ENCODE measurements around the gene ZNF785.
"Not testable (repeated sequence)": the region's sequence is repeated elsewhere in the genome, so short reads cannot be mapped to it uniquely, and the experiment has no call there.

Gene ZNF785

DNA sequence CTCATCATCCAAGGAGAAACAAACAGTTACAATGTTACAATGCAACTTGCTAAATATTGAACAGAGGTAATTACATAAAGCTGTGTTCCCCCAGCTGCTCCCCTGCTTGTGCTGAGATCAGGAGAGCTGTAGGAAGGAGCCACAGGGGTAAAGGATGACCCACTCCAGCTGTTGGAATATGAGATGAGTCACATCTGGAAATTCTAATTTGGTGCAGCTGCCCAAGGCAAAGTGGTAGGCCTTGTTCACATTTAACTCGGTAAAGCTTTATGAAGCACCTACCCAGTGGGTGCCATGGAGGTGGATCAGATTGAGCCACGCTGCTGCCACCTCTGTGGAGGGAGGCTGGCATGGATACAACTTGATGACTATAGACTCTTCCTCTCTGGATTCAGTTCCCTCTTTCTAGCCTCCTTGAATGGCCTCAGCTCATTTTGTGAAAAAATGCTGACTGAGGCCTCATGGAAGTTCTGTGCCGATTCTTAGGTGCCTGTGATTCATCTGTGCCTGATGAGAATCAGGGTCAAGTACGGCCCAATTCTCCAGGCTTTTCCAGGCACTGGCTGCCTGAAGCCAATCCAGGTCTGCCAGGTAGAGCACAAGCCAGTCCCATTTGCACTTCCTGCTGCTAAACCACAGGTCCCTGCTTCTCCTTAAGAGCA is 17.2 kb upstream of the ZNF785 start:
- FAIRE-seq: no peak

DNA sequence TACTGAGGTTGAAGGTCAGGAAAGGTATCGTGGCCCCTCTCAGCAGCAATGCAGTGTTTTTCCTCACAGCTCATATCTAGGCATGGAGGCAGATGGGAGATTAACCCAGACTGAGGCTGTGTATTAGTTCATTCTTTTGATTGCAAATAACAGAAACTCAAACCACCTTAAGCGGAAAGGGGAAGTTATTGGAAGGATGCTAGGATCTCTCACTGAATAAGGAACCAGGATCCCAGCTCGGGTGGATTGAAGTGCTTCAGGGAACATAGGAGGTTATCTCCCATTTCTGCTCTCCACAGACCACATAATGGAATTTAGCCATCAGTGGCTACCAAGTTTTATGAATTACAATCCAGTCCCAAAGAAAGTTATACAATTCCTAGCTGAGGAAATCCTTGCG is 16.5 kb upstream of the ZNF785 start:
- DNase-seq (ENCODE audit: low spot score) (no peak), FAIRE-seq (no peak)

More for the DNA sequence above, 17.2 kb upstream of the ZNF785 start:
- DNase-seq (ENCODE audit: low spot score): no peak

DNA sequence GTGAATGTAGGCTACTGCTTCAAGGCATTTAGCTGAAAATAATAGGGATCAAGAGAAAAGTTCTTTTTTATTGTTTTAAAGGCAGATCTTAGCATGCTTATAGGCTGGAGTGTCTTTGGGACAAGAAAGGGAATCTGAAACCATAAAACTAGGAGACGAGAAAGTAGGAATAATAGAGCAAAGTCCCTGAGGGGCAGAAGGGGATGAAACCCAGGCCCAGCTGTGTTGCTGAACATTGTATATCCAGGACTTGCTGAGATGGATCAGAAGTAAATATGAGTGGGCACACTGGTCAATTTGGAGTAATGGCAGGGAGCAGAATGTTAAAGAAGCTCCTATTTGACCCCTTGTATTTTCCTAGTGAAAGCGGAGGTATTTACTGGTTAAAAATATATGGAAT is 15.4 kb upstream of the ZNF785 start:
- DNase-seq (ENCODE audit: low spot score) (no peak), FAIRE-seq (no peak)

DNA sequence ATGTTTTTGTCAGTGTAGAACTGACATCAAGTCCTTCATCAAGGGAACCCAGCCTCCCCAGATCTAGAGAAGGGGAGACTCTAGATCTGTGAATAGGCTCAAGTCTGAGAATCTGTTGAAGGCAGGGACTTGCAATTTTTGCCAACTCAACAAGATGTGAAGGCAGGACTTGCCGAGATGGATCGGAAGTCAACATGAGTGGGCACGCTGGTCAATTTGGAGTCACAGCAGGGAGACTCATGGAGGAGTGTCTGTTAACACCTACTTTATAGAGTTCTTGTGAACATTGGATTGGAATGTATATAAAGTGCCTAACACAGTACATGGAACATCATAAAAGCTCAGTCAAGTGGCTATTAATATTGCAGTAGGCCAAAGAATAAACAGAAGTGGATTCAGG is 14.7 kb upstream of the ZNF785 start:
- DNase-seq (ENCODE audit: low spot score): no peak
- no peak for FAIRE-seq

GRCh38 chr16:30592871-30593270 is 7.4 kb upstream of the ZNF785 start:
- FAIRE-seq (no peak), DNase-seq (ENCODE audit: low spot score) (no peak)

DNA sequence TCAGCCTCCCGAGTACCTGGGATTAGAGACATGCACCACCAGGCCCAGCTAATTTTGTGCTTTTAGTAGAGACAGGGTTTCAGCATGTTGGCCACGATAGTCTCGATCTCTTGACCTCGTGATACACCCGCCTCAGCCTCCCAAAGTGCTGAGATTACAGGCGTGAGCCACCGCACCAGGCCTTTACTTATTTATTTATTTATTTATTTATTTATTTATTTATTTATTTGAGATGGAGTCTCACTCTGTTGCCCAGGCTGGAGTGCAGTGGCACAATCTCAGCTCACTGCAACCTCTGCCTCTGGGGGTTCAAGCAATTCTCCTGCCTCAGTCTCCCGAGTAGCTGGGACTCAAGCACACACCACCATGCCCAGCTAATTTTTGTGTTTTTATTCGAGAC is 5.4 kb upstream of the ZNF785 start:
- FAIRE-seq; DNase-seq (ENCODE audit: low spot score): not testable (repeated sequence)

DNA sequence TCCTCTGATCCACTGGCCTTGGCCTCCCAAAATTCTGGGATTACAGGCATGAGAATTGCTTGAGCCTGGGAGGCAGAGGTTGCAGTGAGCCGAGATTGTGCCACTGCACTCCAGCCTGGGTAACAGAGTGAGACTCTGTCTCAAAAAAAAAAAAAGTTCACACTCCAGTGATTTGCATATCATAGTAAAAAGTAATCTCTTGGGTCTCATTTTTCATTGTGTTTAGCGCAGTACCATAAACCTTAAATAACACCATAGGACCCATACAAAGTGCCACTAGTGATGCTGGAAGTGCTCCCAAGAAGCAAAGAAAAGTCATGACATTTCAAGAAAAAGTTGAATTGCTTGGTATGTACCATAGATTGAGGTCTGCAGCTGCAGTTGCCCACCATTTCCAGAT is 4.1 kb upstream of the ZNF785 start:
- not testable (repeated sequence) for FAIRE-seq

GRCh38 chr16:30588651-30589050 is 3.2 kb upstream of the ZNF785 start:
- DNase-seq (ENCODE audit: low spot score) (no peak), FAIRE-seq (no peak)

More for the DNA sequence above, 4.1 kb upstream of the ZNF785 start:
- not testable (repeated sequence) for DNase-seq (ENCODE audit: low spot score)

DNA sequence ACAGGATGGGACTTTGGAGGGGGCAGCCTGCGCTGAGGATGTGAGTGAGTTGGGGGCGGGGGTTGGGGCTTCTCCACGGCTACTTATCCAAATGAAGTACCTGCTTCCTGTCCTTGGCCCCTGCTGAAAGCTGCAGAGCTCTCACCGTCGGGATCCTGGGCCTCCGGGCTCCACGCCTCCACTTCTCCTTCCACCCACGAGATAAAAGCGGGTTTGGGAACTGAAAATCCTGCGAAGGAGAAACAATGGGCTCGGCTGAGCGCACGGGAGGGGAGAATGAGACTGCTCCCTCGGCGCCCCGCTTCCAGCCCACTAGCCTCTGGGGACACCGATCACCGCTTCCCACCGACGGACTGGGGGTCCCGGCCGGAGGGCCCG is 486 bp downstream of the ZNF785 start:
- no peak for FAIRE-seq
- no peak for DNase-seq (ENCODE audit: low spot score)

- FAIRE-seq: no peak
Observed at GRCh38 chr16:30582611-30583340, 2.7 kb downstream of the ZNF785 start.

GRCh38 chr16:30581457-30581856 is 4.0 kb downstream of the ZNF785 start:
- DNase-seq (ENCODE audit: low spot score) (no peak), FAIRE-seq (no peak)

More at GRCh38 chr16:30582611-30583340, 2.7 kb downstream of the ZNF785 start:
- no peak for DNase-seq (ENCODE audit: low spot score)

- FAIRE-seq (no peak), DNase-seq (ENCODE audit: low spot score) (no peak)
Observed at GRCh38 chr16:30574678-30575077, 10.8 kb downstream of the ZNF785 start.

DNA sequence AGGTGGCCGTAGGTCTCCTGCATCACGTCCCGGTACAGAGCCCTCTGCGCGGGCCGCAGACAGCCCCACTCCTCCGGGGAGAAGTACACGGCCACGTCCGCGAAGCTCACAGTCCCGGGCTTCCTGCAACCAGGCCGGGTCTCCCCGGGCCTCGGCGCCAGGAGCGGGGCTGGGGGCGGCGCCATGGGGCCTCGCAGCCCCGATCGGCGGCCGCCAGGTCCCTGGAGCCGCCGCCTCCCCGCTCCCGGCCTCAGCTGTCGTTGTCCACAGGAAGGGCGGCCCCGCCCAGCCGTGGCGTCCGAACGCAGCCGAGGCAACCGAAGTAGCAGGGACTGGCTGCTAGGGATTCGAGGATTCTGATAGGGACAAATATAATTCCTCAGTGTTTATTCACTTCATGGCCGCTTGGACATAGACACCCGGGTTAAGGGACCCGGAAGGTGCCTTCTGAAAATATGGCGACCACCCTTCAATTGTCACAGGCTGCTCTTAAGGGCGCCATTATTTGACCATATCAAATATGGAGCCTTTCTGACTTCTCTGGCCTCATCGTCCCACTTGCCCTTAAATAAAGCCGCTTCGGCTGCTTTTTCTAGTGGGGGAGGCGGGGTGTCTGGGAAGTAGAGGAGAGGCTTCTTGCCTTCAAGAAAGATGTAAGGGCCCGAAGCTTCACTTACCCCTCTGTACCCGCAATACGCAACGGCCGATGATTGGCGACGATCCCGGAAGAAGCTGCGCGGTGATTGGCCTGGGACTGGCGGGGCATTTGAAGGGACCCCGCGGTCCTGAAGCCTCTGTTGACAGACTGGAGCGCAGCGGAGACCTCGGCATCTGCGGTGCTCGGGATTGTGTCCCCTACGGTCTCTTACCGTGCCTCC is 13.8 kb downstream of the ZNF785 start, which contains the start of gene ZNF688:
Gene ZNF688 (minus strand): TSS at position 270 of the 878 bp plus-strand sequence. CDS start 85 bp downstream, at position 185.
- DNase-seq (ENCODE audit: low spot score) (peak; percentile 90), FAIRE-seq (no peak)

DNA sequence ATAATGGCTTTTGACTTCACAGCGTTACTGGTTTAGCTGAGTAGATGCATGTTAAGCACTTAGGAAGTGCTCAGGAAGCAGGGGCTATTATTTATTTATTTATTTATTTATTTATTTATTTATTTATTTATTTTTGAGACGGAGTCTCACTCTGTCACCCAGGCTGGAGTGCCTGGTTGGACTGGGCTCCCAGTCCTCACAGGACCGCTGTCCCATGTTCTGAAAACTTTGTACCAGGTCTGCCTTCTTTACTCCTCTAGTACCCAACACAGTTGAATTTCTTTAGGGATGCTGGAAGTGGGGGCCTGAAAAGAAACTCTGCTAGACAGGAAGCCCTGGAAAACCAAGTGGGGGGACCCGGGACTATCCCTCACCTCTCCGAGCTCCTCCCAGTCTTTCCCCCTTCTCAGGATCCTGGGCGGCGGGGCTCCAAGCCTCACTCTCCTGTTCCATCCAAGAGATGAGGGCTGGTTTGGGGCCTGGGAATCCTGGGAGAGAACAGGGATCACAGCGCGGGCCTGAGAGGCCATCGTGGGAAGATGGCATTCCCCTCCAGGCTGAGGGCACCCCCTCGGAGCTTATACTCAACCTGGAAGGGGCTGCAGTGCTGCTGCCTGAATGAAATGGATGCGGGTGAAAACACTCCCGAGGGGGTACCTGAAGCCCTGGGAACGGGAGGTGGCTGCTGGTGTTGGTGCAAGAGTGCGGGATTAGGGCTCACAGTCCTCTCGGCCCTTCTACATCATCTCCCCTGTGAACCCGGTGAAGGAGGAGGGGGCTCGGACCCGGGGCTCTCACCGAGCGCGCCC is 14.7 kb downstream of the ZNF785 start:
- DNase-seq (ENCODE audit: low spot score) (no peak), FAIRE-seq (no peak)

- DNase-seq (ENCODE audit: low spot score) (no peak), FAIRE-seq (no peak)
Observed at GRCh38 chr16:30569746-30570635, 15.5 kb downstream of the ZNF785 start.

DNA sequence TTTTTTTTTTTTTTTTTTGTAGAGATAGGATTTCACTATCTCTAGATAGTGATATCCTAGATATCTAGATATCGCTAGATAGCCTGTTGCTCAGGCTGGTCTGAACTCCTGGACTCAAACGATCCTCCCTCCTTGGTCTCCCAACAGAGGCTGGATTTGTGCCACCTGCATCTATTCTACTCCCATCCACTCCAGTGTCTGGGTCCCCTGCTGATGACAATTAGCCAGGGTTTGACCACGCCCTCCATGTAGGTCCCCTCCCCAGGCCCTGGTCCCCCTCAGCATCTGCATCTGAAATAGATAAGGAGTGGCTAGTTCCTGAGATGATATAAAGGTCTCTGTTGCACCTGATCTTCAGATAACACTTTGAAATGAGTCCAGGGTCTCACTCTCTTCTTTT is 16.2 kb downstream of the ZNF785 start:
- DNase-seq (ENCODE audit: low spot score) (no peak), FAIRE-seq (no peak)

DNA sequence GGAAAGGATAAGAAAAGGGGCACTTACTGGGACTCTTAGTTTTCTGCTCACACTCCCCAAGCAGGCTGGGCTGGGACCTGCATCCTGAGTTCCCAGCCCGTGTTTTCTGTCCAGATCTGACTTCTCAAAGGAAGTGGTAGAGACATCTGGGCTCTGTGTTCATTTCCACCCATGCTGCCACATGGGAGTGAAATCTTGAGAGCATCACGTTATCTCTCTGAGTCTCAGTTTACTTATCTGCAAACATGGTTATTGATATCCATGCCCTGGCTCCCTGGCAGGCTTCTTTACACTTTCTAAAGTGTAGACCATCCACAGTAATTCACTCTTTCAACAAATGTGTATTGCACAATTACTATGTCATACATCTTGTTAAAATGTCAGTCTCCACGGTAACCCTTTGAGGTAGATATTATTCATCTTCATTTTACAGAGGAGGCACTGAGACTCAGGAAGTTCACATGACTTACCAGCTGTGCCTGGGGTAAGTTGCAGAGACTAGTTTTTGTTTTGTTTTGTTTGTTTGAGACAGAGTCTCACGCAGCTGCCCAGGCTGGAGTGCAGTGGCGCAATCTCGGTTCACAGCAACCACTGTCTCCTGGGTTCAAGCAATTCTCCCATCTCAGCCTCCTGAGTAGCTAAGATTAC is 17.4 kb downstream of the ZNF785 start:
- no peak for FAIRE-seq

DNA sequence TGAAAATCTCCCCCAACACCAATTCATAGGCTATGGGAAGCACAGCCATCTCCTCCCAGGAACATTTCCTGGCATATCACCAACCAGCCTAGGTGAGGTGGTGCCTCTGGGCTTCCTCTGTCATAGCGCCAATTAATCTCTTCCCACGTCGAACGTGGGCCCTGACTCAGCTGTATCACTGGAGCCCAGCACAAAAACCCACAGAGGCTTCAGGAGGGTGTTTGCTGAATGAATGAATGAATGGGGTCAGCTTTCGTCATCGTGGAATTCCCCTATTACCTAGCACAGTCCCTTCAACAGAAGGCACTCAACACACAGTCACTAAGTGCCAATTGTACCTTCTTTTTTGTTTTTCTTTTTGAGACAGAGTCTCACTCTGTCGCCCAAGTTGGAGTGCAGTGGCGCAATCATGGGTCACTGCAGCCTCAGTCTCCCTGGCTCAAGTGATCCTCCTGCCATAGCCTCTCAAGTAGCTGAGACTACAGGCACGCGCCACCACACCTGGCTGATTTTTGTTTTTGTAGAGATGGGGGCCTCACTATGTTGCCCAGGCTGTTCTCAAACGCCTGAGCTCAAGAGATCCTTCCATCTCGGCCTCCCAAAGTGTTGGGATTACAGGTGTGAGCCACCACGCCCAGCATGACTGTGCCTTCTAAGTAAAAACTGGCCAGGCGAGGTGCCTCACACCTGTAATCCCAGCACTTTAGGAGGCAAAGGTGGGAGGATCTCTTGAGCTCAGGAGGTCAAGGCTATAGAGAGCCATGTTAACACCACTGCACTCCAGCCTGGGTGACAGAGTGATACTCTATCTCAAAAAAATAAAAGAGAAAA is 18.1 kb downstream of the ZNF785 start:
- FAIRE-seq: no peak
- DNase-seq (ENCODE audit: low spot score): no peak

More for the DNA sequence above, 17.4 kb downstream of the ZNF785 start:
- DNase-seq (ENCODE audit: low spot score): no peak

- no peak for FAIRE-seq
Observed at GRCh38 chr16:30566531-30566930, 19.0 kb downstream of the ZNF785 start.

More at GRCh38 chr16:30566531-30566930, 19.0 kb downstream of the ZNF785 start:
- DNase-seq (ENCODE audit: low spot score): no peak

Data from urothelium cell line (cell line).